ENCODE results near the gene STYXL2.

STYXL2 gene

GRCh38 chr1:167081594-167082156 is 12.2 kb upstream of the STYXL2 start:
- no peak for DNase-seq

- no peak for DNase-seq
Measured at GRCh38 chr1:167082511-167083027, 11.3 kb upstream of the STYXL2 start.

GRCh38 chr1:167083066-167083665 is 10.7 kb upstream of the STYXL2 start:
- no peak for DNase-seq

- no peak for DNase-seq
Measured at GRCh38 chr1:167083871-167084270, 10.0 kb upstream of the STYXL2 start.

- no peak for DNase-seq
Measured at GRCh38 chr1:167084757-167085156, 9.1 kb upstream of the STYXL2 start.

GRCh38 chr1:167086033-167086432 is 7.8 kb upstream of the STYXL2 start:
- no peak for DNase-seq

GRCh38 chr1:167086768-167087167 is 7.1 kb upstream of the STYXL2 start:
- DNase-seq = no peak

- no peak for DNase-seq
Measured at GRCh38 chr1:167088746-167089417, 5.0 kb upstream of the STYXL2 start.

- DNase-seq = no peak
Measured at GRCh38 chr1:167089939-167090313, 3.9 kb upstream of the STYXL2 start.

GRCh38 chr1:167090314-167090942 is 3.4 kb upstream of the STYXL2 start, which contains the start of gene GPA33:
Gene GPA33 (minus strand): TSS chr1:167090377. CDS start chr1:167090287, 90 bp downstream.
- DNase-seq = peak; percentile 45

- DNase-seq = no peak
Measured at GRCh38 chr1:167092653-167093052, 1.2 kb upstream of the STYXL2 start.

- DNase-seq = no peak
Measured at GRCh38 chr1:167094690-167095089, 815 bp downstream of the STYXL2 start.

GRCh38 chr1:167095368-167095767 is 1.5 kb downstream of the STYXL2 start:
- peak; percentile 18 for DNase-seq

- no peak for DNase-seq
Measured at GRCh38 chr1:167099851-167100250, 6.0 kb downstream of the STYXL2 start.

GRCh38 chr1:167100730-167101129 is 6.9 kb downstream of the STYXL2 start:
- DNase-seq = no peak

GRCh38 chr1:167101754-167102153 is 7.9 kb downstream of the STYXL2 start:
- no peak for DNase-seq

GRCh38 chr1:167102906-167103573 is 9.2 kb downstream of the STYXL2 start:
- DNase-seq = no peak

- DNase-seq = no peak
Measured at GRCh38 chr1:167104256-167104633, 10.4 kb downstream of the STYXL2 start.

- DNase-seq = no peak
Measured at GRCh38 chr1:167105271-167106118, 11.6 kb downstream of the STYXL2 start.

GRCh38 chr1:167106119-167106461 is 12.2 kb downstream of the STYXL2 start:
- DNase-seq = no peak

- DNase-seq = no peak
Measured at GRCh38 chr1:167107456-167107855, 13.6 kb downstream of the STYXL2 start.

- no peak for DNase-seq
Measured at GRCh38 chr1:167109125-167109524, 15.2 kb downstream of the STYXL2 start.

Data from KG1 (cell line).